Aorta (tissue), 5 donors: ENCODE data around the gene CHMP4B. TPM values are rescaled to one million over a fixed set of nuclear protein-coding genes. Genes with fewer than 3 reads are reported as not detected.

Source experiments
- ATAC-seq: fragments of 200-7000 bp; cut with Tn5 transposase; one replicate; pipeline ENCODE4 v1.9.1; 2022; ENCODE audit warnings: moderate library complexity; ENCODE audit not compliant: low FRiP score
- DNase-seq, 2 donors: peaks; one replicate each; pipeline ENCODE4 v3.0.0-alpha.2; 2020
- H3K27ac ChIP-seq, 2 donors: one replicate each; pipeline ENCODE4 v1.5.1; 2013; ENCODE audit warnings: low read length in 2 of 2, mild to moderate bottlenecking in 2 of 2, moderate library complexity in 2 of 2, control low read depth in 1 of 2, inconsistent platforms in 1 of 2, low read depth in 1 of 2
- H3K27me3 ChIP-seq, 2 donors: one replicate each; pipeline ENCODE4 v1.6.1; 2013; ENCODE audit warnings: control low read depth in 1 of 2, low read length in 1 of 2, mild to moderate bottlenecking in 1 of 2, moderate library complexity in 1 of 2; ENCODE audit not compliant: insufficient read depth in 2 of 2, control insufficient read depth in 1 of 2
- H3K36me3 ChIP-seq, 2 donors: one replicate each; pipeline ENCODE4 v1.6.1; 2013; ENCODE audit warnings: control low read depth in 1 of 2, low read length in 1 of 2, mild to moderate bottlenecking in 1 of 2; ENCODE audit not compliant: insufficient read depth in 2 of 2, control insufficient read depth in 1 of 2
- H3K4me1 ChIP-seq, 2 donors: one replicate each; pipeline ENCODE4 v1.6.1; 2013; ENCODE audit warnings: low read length in 2 of 2, control low read depth in 1 of 2, mild to moderate bottlenecking in 1 of 2, moderate library complexity in 1 of 2; ENCODE audit not compliant: insufficient read depth in 2 of 2, control insufficient read depth in 1 of 2
- H3K4me3 ChIP-seq, 2 donors: one replicate each; pipeline ENCODE4 v1.5.1; 2013; ENCODE audit warnings: low read length in 2 of 2, control low read depth in 1 of 2, mild to moderate bottlenecking in 1 of 2
- H3K9me3 ChIP-seq: one replicate; pipeline ENCODE4 v1.6.1; 2013; ENCODE audit warnings: mild to moderate bottlenecking, low read length; ENCODE audit not compliant: control insufficient read depth
- WGBS, 2 donors: extraction: QIAGEN DNeasy Blood & Tissue Kit; methylation state at CpG; one replicate each; pipeline ENCODE4 v1.1.7; 2013; 5-methylcytosine and 5-hydroxymethylcytosine counted together
- intact Hi-C, 2 donors: fragments of 100-400 bp; cut with DNase I; formaldehyde crosslinking; loops; one replicate each; pipeline versions ENCODE4 v1.14.2 to v1.15.0; 2022
- polyA plus RNA-seq, 2 donors: library from polyadenylated mRNA; stranded (reverse); fragments of 200-250 nt; gene quantifications; one replicate each; pipeline ENCODE4 v1.2.3, GENCODE V29; 2013
- total RNA-seq, 2 donors: library from RNA; stranded (reverse); fragmentation: NEBNext Ultra II Directional; extraction: Animal tissue kit (Norgen Biotek cat#: 25700); gene quantifications; one replicate each; pipeline ENCODE4 v1.2.1, GENCODE V29; 2021
- donor health status: healthy with polysubstance abuse.
- donor health status: Bipolar disorder and iron deficiency.
- donor health status: DM: no; HTN: no; CAD: no.
- donor health status: DM: no; HTN: no; CAD: no.
- donor health status: DM: yes; HTN: yes; CAD: no.

Gene CHMP4B
- total and polyA plus RNA-seq, 4 donors: 96.6 to 194 (median 128) TPM

DNA sequence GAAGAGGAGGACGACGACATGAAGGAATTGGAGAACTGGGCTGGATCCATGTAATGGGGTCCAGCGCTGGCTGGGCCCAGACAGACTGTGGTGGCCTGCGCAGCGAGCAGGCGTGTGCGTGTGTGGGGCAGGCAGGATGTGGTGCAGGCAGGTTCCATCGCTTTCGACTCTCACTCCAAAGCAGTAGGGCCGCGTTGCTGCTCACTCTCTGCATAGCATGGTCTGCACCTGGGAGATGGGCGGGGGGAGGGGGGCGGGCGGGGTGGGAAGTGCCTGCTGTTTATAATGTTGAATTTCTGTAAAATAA is 42.3 kb downstream of the CHMP4B start:
- intact Hi-C loops: no loop called here
- H3K27ac ChIP-seq: no peak overlapping the region
- DNase-seq (peak in 1 of 2 donors; percentile 40), ATAC-seq (no peak)
- no peaks in the 10 kb centered on the region for H3K9me3 ChIP-seq
- no peaks in the 10 kb centered on the region for H3K27me3 ChIP-seq
- H3K4me3 ChIP-seq: no peak overlapping the region
- 90 to 94% methylated on average over 12 to 14 of the region's 14 CpGs for WGBS, 2 donors
- peaks cover 6 to 10% of the 10 kb centered on the region in 2 donors for H3K36me3 ChIP-seq
- H3K4me1 ChIP-seq: no peaks in the 10 kb centered on the region

GRCh38 chr20:33857722-33858563 is 46.8 kb downstream of the CHMP4B start:
- peaks cover 3 to 5% of the 10 kb centered on the region in 2 donors for H3K36me3 ChIP-seq
- ATAC-seq (no peak), DNase-seq (no peak)
- no peaks in the 10 kb centered on the region for H3K9me3 ChIP-seq
- WGBS, 2 donors: 73 to 74% methylated on average over 13 of the region's 13 CpGs
- H3K4me3 ChIP-seq: no peak overlapping the region
- H3K27me3 ChIP-seq: no peaks in the 10 kb centered on the region
- H3K4me1 ChIP-seq: no peaks in the 10 kb centered on the region
- no peak overlapping the region for H3K27ac ChIP-seq
- intact Hi-C loops: no loop called here

DNA sequence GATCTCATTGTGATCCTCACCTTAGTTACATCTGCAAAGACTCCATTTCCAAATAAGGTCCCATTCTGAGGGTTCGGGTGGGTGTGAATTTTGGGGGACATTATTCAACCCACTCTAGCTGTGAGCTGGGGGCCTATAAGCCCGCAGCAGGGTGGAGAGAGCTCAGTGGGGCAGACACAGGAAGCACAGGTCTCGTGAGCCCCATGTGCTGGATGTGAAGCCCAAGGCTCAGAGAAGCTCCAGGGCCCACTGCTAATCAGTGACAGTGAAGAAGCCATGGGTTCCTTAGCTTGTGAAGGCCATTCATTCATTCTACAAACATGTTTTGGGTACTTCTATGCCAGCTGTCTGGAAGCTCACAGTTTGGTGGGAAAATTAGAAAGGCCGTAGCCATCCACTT is 47.5 kb downstream of the CHMP4B start:
- 89 to 90% methylated on average over 4 of the region's 4 CpGs for WGBS, 2 donors
- no peak overlapping the region for H3K27ac ChIP-seq
- DNase-seq: peak in 1 of 2 donors; percentile 31

GRCh38 chr20:33859157-33859695 is 48.1 kb downstream of the CHMP4B start:
- WGBS, 2 donors: 73 to 75% methylated on average over 12 of the region's 12 CpGs
- no peaks in the 10 kb centered on the region for H3K4me1 ChIP-seq
- DNase-seq (no peak), ATAC-seq (no peak)
- H3K36me3 ChIP-seq: peaks cover 2 to 3% of the 10 kb centered on the region in 2 donors
- no peaks in the 10 kb centered on the region for H3K9me3 ChIP-seq
- no peak overlapping the region for H3K27ac ChIP-seq
- intact Hi-C loops: no loop called here
- no peaks in the 10 kb centered on the region for H3K27me3 ChIP-seq
- no peak overlapping the region for H3K4me3 ChIP-seq

More for the DNA sequence above, 47.5 kb downstream of the CHMP4B start:
- Histone ChIP-seq H3K9me3 (no peaks in the 10 kb centered on the region), H3K4me1 (no peaks in the 10 kb centered on the region), H3K36me3 (peaks cover 2 to 3% of the 10 kb centered on the region in 2 donors), H3K4me3 (no peak overlapping the region), H3K27me3 (no peaks in the 10 kb centered on the region)
- ATAC-seq: no peak
- intact Hi-C loops: no loop called here

- H3K27ac ChIP-seq: no peak overlapping the region
- DNase-seq: no peak
- 81 to 83% methylated on average over 3 of the region's 3 CpGs for WGBS, 2 donors
- no peaks in the 10 kb centered on the region for H3K4me1 ChIP-seq
- no peaks in the 10 kb centered on the region for H3K36me3 ChIP-seq
- H3K27me3 ChIP-seq: no peaks in the 10 kb centered on the region
- ATAC-seq: no peak
- intact Hi-C loops: loop anchor here (5.0 kb wide), 2 partner anchors 73 to 268 kb away; no protein-coding TSS in a partner anchor
- no peaks in the 10 kb centered on the region for H3K9me3 ChIP-seq
- no peak overlapping the region for H3K4me3 ChIP-seq
These were observed 48.6 kb downstream of the CHMP4B start for GRCh38 chr20:33859751-33860150.

DNA sequence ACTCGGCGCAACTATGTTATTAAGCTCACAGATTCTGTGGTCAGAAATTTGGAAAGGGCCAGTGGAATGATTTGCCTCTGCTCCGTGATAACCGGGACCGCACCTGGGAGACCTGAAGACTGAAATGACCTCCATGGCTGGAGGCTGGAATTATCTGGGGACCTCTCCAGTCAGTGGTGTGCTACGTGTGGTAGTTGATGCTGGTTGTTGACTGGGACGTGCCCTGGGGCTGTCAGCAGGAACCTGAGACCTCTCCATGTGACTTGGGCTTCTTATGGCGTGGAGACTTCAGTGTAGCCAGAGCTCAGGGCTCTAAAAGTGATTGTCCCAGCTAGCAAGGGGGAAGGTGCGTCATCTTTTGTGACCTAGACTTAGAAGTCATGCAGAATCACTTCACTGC is 50.3 kb downstream of the CHMP4B start:
- H3K27me3 ChIP-seq: no peaks in the 10 kb centered on the region
- ATAC-seq: no peak
- no peaks in the 10 kb centered on the region for H3K36me3 ChIP-seq
- H3K27ac ChIP-seq: no peak overlapping the region
- WGBS, 2 donors: 87 to 90% methylated on average over 9 of the region's 9 CpGs
- no peak overlapping the region for H3K4me3 ChIP-seq
- H3K4me1 ChIP-seq: no peaks in the 10 kb centered on the region
- intact Hi-C loops: loop anchor here (5.0 kb wide), 2 partner anchors 71 to 266 kb away; no protein-coding TSS in a partner anchor
- no peak for DNase-seq
- H3K9me3 ChIP-seq: no peaks in the 10 kb centered on the region

GRCh38 chr20:33862709-33863403 is 51.7 kb downstream of the CHMP4B start:
- Histone ChIP-seq H3K9me3 (no peaks in the 10 kb centered on the region), H3K27ac (no peak overlapping the region), H3K27me3 (no peaks in the 10 kb centered on the region), H3K36me3 (no peaks in the 10 kb centered on the region), H3K4me1 (no peaks in the 10 kb centered on the region), H3K4me3 (no peak overlapping the region)
- ATAC-seq (peak; percentile 73), DNase-seq (peak; percentile 64 to 87)
- 16 to 20% methylated on average over 27 to 32 of the region's 32 CpGs for WGBS, 2 donors
- intact Hi-C loops: loop anchor here (1.0 to 5.0 kb wide), 4 partner anchors 69 to 266 kb away; no protein-coding TSS in a partner anchor

DNA sequence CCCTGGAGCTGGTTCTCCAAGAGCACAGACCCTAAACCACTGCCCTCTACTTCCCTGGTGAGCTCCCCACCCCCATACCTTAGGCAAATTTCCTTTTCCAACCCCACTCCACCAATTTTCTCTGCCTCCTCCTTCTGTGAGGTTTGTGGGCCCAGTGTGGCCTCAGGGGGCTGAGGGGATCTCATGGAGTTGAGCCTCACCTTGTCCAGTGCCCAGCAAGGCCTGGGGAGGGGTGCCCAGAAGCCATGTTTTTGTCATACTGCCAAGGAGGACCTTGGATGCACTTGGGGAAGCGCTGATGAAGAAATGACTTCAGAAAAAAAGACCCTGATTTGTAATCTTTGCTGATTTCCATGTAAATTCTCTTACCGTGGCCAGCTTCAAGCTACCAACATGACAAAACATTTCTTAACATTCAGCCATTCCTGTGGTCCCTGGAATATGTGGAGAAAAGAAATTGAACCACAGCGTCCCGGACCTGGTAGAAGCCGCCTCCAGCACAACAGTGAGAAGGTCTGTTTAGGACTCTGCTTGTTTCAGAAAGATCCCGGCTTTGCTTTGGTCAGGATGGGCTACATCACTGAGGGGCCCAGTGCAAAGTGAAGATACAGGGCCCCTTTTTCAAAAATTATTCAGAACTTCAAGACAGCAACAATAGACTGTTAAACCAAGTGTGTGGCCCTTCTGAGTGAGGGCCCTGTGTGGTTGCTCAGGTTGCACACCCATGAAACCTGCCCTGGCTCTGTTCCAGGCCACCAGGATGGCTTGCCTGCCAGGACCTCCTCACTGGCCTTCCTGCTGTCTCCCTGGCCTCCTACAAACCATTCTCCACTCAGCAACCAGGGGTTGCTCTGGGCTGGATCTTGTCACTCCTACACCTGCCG is 52.5 kb downstream of the CHMP4B start:
- DNase-seq (no peak), ATAC-seq (no peak)
- 85 to 87% methylated on average over 7 of the region's 7 CpGs for WGBS, 2 donors
- Histone ChIP-seq H3K27me3 (no peaks in the 10 kb centered on the region), H3K36me3 (no peaks in the 10 kb centered on the region), H3K4me3 (no peak overlapping the region), H3K4me1 (no peaks in the 10 kb centered on the region), H3K27ac (no peak overlapping the region), H3K9me3 (no peaks in the 10 kb centered on the region)
- intact Hi-C loops: loop anchor here (1.0 to 5.0 kb wide), 4 partner anchors 69 to 265 kb away; no protein-coding TSS in a partner anchor
